ENCODE results near the gene TNFAIP2. TPM values are rescaled to one million over a fixed set of nuclear protein-coding genes. Genes with fewer than 3 reads are reported as not detected.

The TNFAIP2 gene
- total and polyA plus RNA-seq, 4 donors, result 8.9 to 32.0 (median 22.4) TPM

- no peak for TF ChIP-seq YY1 (IDR thresholded peaks at IDR 0.05)
- TF ChIP-seq HNF4A (conservative IDR thresholded peaks at IDR 0.05), result no peak
- no peak for TF ChIP-seq FOXA1 (IDR thresholded peaks at IDR 0.05)
- TF ChIP-seq, protein P1, sequence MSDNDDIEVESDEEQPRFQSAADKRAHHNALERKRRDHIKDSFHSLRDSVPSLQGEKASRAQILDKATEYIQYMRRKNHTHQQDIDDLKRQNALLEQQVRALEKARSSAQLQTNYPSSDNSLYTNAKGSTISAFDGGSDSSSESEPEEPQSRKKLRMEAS (IDR thresholded peaks at IDR 0.05), result no peak
- TF ChIP-seq RXRA (IDR thresholded peaks at IDR 0.05), result no peak
- TF ChIP-seq FOXA2 (IDR thresholded peaks at IDR 0.05), result no peak
- no peak for TF ChIP-seq SP1 (IDR thresholded peaks at IDR 0.05)
- TF ChIP-seq HNF4G (IDR thresholded peaks at IDR 0.05), result no peak
- no peak for TF ChIP-seq ATF3 (IDR thresholded peaks at IDR 0.05)
These were observed 31.4 kb upstream of the TNFAIP2 start (continued) for GRCh38 chr14:103091883-103092222.

DNA sequence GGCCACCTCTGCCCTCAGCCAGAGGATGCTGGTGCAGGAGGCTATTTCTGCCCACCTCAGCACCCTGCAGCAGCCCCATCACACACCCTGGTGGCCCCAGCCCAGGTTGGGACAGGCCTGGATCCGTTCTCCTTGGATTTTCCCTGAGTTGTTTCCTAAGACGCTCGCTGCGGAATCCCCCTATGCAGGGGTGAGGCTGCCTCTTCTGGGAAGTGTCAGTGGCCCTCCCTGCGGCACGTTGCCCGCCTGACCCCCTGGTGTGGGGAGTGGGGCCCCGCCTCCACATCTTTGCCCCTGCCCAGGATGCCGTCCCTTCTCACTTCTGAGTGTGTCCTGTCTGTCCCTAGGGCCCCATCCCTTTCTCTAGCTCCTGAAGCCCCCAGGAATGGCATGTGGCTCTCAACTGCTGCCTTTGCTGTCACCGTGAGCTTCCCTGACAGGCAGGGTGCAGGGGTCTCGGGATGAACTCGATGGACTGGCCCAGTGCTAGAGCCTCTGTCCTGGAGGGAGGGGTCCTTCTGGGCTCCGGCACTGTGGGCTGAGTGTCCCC lies 29.3 kb upstream of the TNFAIP2 start:
- no peaks in the 10 kb centered on the region for H3K27me3 ChIP-seq (ENCODE audit: control insufficient read depth in 4 of 4, insufficient read depth in 4 of 4, low read length in 3 of 4)
- H3K9ac ChIP-seq (ENCODE audit: low read depth in 1 of 2, low read length in 2 of 2), result no peak overlapping the region
- 71% methylated on average over 13 of the region's 13 CpGs for WGBS
- H3K27ac ChIP-seq (ENCODE audit: low read depth in 1 of 2, low read length in 2 of 2), result peak overlapping the region; percentile 78 to 86
- TF ChIP-seq HNF4G (IDR thresholded peaks at IDR 0.05), result no peak
- TF ChIP-seq GABPA (IDR thresholded peaks at IDR 0.05 in 1 of 2, conservative IDR thresholded peaks at IDR 0.05 in 1 of 2), result no peak
- no peak for TF ChIP-seq FOXA1 (IDR thresholded peaks at IDR 0.05)
- DNase-seq (ENCODE audit: low spot score), result no peak
- H3K9me3 ChIP-seq (ENCODE audit: control insufficient read depth in 4 of 4, low read length in 3 of 4), result no peaks in the 10 kb centered on the region
- peak overlapping the region in 1 of 3 donors; percentile 58 for H3K4me3 ChIP-seq (ENCODE audit: low read depth in 1 of 3, low read length in 3 of 3)
- no peaks in the 10 kb centered on the region for H3K36me3 ChIP-seq (ENCODE audit: control insufficient read depth in 4 of 4, insufficient read depth in 3 of 4, low read depth in 1 of 4, low read length in 3 of 4)
- H3K4me1 ChIP-seq (ENCODE audit: control insufficient read depth in 4 of 4, insufficient read depth in 4 of 4, low read length in 3 of 4), result peaks cover 11 to 59% (median 35%) of the 10 kb centered on the region in 4 donors

GRCh38 chr14:103094406-103095209 lies 28.7 kb upstream of the TNFAIP2 start, which contains the start of gene EXOC3L4:
TSS of gene EXOC3L4 (plus strand) at chr14:103094725. CDS start at chr14:103100220, 5,495 bp downstream.
- peak within 1 kb of the TSS; percentile 35 to 79 (median 58) for H3K4me3 ChIP-seq (ENCODE audit: low read depth in 1 of 3, low read length in 3 of 3)
- peak; percentile 68 for TF ChIP-seq SP1 (IDR thresholded peaks at IDR 0.05)
- no peak for TF ChIP-seq ZBTB33 (IDR thresholded peaks at IDR 0.05)
- TF ChIP-seq GABPA (IDR thresholded peaks at IDR 0.05 in 1 of 2, conservative IDR thresholded peaks at IDR 0.05 in 1 of 2), result peak in 1 of 2 donors; percentile 19
- peak; percentile 10 for TF ChIP-seq NR2F2 (IDR thresholded peaks at IDR 0.05)
- peak in 1 of 2 donors; percentile 14 for TF ChIP-seq RAD21 (IDR thresholded peaks at IDR 0.05)
- no peak for TF ChIP-seq TAF1 (conservative IDR thresholded peaks at IDR 0.05)
- TF ChIP-seq HNF4A (conservative IDR thresholded peaks at IDR 0.05), result peak; percentile 78 to 80
- TF ChIP-seq HNF4G (IDR thresholded peaks at IDR 0.05), result peak; percentile 65
- TF ChIP-seq RXRA (IDR thresholded peaks at IDR 0.05), result peak in 1 of 2 donors; percentile 40
- TF ChIP-seq FOXA2 (IDR thresholded peaks at IDR 0.05), result no peak
- peak within 1 kb of the TSS; percentile 15 to 86 for H3K9ac ChIP-seq (ENCODE audit: low read depth in 1 of 2, low read length in 2 of 2)
- H3K27ac ChIP-seq (ENCODE audit: low read depth in 1 of 2, low read length in 2 of 2), result peak within 1 kb of the TSS; percentile 78 to 86
- peaks cover 11 to 66% (median 37%) of the 10 kb centered on the region in 4 donors for H3K4me1 ChIP-seq (ENCODE audit: control insufficient read depth in 4 of 4, insufficient read depth in 4 of 4, low read length in 3 of 4)
- H3K36me3 ChIP-seq (ENCODE audit: control insufficient read depth in 4 of 4, insufficient read depth in 3 of 4, low read depth in 1 of 4, low read length in 3 of 4), result no peaks in the 10 kb centered on the region
- H3K27me3 ChIP-seq (ENCODE audit: control insufficient read depth in 4 of 4, insufficient read depth in 4 of 4, low read length in 3 of 4), result no peaks in the 10 kb centered on the region
- no peak for DNase-seq (ENCODE audit: low spot score)
- H3K9me3 ChIP-seq (ENCODE audit: control insufficient read depth in 4 of 4, low read length in 3 of 4), result no peaks in the 10 kb centered on the region
- 19% methylated on average over 23 of the region's 23 CpGs for WGBS

Measured in liver (tissue), 9 donors.